GM19467 (cell line): ENCODE results near the gene TMEM108.

ENCODE experiments used
- ATAC-seq: cut with Tn5 transposase; IDR thresholded peaks from one replicate; pipeline ENCODE4 v1.9.1; 2021; ENCODE audit warnings: mild to moderate bottlenecking, moderate library complexity; ENCODE audit not compliant: unreplicated experiment

The TMEM108 gene

DNA sequence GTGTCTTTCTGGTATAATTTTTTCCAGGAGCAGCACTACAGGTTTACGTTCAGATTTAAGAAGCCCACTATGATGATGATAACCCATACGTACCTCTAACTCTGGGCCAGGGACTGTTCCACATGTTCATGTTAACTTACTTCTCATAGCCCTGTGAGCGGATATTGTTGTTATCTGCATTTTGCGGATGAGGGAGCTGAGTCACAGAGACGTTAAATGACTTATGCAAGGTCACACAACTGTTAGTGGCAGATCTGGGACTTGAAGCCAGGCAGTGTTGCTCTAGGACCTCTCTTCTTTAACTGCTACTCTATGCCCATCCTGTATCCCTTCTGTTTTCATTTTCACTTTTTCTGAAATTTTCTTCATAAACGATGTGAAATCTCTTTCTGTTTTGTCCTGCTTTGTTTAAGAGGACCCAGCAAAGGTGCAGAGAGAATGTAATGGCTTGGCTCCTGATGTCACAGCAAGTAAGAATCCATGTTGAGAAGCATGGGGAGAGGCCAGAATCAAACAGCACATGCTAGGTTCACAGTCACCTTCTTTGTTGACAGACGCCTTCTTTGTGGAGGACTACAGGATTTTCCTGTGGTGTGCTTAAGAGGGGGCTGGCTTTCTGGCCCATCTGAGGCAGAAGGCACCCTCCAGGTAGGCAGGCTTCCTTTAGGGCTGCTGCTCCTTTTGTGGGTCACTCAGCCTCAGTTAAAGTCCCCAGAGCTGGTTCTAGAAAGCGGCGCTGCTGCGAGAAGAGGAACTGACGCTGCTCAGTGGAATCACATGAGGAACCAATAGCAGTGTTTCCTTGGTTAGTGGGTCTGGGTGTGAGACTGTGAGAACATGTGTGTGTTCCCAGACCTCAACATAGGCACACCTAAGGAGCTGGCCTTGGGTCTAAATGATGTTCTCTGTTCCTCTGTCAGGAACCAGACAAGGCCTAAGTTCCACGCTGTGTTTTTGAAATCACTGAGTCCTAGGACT, 121.6 kb downstream of the TMEM108 start:
- no peak for ATAC-seq

DNA sequence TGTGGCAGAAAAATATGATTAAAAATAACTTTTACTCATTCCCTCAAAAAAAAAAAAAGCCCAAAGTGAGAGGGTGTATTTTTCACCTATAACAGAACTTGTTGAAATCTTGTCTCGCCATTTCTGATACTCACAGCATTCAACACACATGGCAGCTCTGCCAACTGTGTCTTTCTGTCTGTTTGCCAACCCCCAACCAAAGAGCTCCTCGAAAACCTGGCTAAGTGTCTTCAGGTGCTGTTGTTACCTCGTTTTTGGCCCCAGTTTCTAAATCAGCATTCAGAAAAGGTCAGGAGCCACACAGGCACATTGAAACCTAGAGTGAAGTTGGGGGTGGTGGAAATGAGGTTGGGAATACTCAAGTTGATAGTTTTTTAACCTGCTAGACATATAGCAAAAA, 123.5 kb downstream of the TMEM108 start:
- no peak for ATAC-seq

- ATAC-seq: no peak
These were observed 124.1 kb downstream of the TMEM108 start for GRCh38 chr3:133162265-133162664.

GRCh38 chr3:133162670-133163305, 124.6 kb downstream of the TMEM108 start:
- no peak for ATAC-seq

DNA sequence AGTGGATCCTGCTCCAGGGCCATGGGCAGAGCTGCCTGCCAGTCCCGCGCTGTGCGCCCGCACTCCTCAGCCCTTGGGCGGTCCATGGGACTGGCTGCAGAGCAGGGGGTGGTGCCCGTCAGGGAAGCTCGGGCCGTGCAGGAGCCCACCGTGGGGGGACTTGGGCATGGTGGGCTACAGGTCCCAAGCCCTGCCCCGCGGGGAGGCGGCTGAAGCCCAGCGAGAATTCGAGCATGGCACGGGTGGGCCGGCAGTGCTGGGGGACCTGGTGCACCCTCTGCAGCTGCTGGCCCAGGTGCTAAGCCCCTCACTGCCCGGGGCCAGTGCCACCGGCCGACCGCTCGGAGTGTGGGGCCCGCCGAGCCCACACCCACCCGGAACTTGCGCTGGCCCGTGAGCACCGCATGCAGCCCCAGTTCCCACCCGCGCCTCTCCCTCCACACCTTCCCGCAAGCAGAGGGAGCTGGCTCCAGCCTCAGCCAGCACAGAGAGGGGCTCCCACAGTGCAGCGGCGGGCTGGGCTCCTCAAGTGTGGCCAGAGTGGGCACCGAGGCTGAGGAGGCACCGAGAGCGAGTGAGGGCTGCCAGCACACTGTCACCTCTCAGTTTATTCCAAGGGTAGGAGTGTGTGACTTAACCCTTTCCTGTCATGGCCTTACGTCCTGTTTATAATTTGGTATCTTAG, 129.3 kb downstream of the TMEM108 start:
- no peak for ATAC-seq

DNA sequence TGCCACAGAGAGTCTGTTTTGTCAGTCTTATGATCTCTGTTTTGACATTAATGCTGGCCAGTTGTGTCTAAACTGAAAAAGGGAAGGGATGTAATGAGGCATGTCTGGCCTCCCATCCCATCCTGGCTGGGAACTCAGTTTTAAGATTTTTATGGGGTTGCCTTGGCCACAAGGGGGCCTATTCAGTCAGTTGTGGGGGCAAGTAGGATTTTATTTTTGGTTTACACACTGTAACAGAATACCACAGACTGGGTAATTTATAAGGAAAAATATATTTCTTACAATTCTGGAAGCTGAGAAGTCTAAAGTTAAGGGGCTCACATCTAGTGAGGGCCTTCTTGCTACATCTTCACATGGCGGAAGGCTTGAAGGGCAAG, 129.8 kb downstream of the TMEM108 start:
- no peak for ATAC-seq

DNA sequence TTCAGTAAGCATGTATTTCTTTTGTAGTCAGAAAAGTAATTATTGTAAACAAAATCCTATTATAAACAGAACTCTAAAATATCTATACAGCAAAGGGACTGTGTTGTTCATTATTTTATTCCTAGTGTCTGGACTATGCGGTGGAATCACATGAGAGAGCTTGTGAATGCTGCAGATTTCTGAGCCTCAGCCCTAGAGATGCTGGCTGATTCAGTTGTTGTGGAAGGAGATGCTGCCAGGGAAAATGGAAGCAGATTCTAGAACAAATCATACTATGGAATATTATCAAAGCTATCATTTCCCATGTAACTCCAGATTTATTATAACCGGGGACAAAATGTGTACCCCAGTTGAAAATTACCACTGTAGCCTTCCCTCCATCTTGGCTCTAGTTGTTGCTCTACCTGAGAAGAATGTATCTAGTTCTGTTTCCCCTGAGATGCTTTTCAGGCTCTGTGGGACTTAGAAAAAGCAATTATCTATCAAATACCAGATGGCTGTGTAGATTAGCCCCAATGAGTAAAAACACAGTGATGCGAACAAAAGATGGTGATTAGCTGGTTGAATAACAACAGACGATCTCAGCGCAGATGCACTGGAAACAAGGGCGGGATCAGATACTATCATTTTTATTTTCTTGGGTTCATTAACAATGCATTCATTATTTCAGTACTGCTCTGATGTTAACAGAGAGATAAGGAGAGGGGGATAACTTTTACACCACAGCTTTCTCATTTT, 131.3 kb downstream of the TMEM108 start:
- ATAC-seq: no peak

DNA sequence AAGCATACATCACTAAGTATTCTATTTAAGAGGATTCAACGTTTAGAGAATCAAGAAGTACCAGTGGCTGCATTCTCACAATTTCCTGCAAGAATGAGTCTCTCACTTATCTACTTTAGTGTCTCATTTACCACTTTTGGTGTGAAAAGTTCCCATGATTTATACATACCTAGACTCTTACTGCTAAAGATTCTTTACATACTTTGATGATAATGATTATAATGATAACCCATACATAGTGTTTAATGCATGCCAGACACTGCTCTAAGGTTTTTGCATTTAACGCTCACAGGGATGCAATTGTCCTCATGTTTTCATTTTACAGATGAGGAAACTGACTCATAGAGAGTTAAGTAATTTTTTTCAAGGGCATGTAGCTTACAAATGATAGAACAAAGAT, 133.6 kb downstream of the TMEM108 start:
- ATAC-seq: no peak

DNA sequence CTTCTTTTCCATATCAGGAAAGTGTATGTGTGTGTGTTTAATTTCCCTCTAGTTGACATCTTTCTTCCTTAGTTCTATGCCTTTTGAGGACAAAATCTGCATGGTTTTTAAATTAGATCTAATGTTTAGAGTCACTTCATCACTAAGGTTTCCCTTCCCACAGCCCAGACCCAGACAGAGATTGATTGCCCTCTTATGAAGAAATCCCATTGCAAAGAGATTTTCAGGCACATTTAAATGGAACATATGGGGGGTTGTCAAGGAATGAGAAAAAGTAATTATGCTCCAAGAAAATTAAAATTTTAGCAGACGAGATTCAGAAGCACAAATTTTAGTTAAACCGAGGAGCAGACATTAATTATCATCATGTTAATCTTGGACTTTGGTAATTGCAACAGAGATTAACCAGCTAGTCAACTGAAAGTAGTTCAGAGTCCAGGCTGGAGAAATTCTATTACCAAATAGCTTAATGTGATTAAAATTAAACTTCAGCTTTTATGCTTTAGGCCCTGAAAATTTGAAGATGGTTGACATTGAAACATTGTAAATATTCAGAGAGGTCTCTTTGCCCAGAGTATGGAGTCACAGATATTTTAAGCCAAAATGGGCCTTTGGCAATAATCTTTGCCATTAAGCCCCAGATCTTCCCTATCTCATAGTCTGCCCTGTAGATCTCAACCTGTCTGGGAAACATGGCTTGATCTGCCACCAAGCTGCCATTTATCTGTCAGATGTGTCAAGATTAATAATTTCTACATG, 143.4 kb downstream of the TMEM108 start:
- no peak for ATAC-seq

DNA sequence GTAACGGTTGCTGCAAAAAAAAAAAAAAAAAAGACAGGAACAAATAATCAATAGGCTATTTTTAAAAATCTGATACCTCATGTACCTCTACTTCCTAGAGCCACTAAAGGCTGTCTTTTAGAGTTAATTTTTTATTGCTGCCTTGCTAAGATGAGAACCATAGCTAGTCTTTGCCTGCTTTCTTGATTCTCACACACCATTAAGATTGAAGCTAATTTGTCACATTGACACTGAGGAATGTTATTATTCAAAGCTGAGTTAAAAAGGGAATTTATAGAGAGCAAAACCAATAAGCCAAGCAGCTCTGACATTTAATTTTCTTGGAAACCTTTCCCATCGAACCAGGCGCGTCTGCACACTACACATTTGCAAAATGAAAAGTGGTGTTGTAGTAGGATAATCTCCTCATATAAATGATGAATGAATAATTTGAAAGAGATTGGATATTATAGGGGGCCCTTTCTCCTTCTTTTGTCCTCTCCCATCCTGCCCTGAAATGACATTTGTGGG, 149.7 kb downstream of the TMEM108 start:
- no peak for ATAC-seq

GRCh38 chr3:133188996-133189395, 150.8 kb downstream of the TMEM108 start:
- no peak for ATAC-seq

- no peak for ATAC-seq
These were observed 151.7 kb downstream of the TMEM108 start for GRCh38 chr3:133189893-133190292.

- no peak for ATAC-seq
These were observed 153.6 kb downstream of the TMEM108 start for GRCh38 chr3:133191818-133192217.

GRCh38 chr3:133192363-133192945, 154.3 kb downstream of the TMEM108 start:
- no peak for ATAC-seq

DNA sequence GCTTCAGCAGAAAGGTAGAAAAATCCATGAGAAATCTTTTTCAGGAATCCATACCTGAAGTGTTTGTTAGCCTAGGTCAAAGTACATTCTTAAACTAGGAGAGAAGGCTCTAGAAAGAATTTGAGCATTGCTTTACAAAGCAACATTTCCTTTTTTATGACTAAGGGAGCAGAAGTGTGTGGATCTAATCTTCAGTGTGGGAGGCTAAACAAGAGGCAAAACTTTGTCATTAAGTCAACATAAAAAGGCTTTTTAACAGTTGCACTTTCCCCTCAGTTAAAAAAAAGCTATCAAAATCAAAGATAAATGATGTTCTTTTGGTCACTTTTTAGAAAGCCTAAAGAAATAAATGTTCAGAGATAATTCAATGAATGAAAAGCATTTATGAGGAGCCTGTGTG, 154.8 kb downstream of the TMEM108 start:
- ATAC-seq: no peak

DNA sequence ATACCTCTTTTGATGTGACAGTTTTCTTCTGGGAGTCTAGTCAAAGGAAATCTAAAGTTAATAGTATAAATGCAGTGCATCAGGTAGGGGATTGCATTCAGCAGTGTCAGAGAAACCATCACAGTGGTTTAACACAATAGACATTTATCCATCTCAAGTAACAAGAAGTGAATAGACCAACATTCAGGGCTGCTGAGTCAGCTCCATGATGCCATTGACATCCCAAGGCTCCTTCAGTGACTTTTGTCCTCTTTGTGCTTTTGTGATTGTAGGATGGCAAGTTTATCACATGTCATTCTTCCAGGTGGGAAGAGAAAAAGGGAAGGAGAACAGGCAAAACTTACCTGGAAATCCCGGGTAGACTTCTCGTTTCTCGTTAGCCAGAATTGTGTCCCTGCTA, 158.3 kb downstream of the TMEM108 start:
- ATAC-seq: no peak

GRCh38 chr3:133197619-133198018, 159.4 kb downstream of the TMEM108 start:
- no peak for ATAC-seq

DNA sequence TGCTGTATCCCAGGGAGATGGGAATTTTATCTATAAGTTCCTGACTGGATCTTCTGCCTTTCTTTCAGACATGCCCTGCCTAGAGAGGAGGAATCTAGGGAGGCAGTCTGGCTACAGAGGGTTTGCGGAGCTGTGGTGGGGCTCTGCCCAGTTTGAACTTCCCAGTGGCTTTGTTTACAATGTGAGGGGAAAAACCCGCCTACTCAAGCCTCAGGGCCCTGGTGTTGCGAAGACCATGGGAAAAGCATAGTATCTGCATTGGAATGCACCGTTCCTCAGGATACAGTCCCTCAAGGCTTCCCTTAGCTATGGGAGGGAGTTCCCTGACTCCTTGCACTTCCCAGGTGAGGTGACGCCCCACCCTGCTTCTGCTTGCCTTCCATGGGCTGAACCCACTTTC, 168.7 kb downstream of the TMEM108 start:
- no peak for ATAC-seq

GRCh38 chr3:133208184-133208583, 170.0 kb downstream of the TMEM108 start:
- no peak for ATAC-seq
